ENCODE measurements around the gene SLC29A4.

DNA sequence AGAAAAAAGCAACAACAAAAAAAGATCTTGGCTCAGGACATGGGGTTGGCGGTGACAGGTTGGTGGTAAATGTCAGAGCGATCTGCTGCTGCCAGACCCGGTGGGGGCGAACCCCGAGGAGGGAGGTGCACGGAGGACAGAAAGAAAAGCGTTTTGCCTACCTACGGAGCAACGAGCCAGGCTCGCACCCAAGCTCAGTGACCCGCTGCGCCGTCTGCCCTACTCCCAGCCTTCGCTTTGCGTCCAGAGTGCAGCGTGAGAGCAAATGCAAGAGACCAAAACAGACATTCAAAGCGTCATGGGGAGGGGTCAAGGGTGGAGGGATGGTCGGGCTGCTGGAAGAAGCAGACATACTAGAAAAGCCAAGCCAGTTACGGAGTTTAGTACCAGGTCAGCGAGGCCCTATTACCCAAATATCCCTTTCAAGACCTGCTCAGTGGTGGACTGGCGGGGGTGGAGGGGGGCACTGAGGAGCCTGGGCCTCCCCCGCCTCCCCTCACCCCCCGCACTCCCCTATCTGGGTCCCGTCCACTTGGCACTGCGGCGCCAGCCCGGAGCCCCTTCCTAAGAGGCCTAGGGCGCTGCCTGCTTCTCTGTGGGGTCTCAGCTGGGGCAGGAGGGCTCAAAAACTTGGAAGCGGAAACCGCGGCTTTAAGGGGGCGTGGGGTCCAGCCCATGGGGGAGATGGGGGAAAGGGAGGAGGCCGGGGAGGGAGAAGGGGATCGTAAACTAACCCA is 66.9 kb downstream of the SLC29A4 start:
- TF ChIP-seq RAD21 (IDR thresholded peaks at IDR 0.05; ENCODE audit: low read depth) (no peak), CREB1 (IDR thresholded peaks at IDR 0.05; ENCODE audit: low read depth) (no peak), TAF1 (IDR thresholded peaks at IDR 0.05; ENCODE audit: low read depth) (no peak), NFIC (IDR thresholded peaks at IDR 0.05) (no peak)
- TF ChIP-seq, protein P1, sequence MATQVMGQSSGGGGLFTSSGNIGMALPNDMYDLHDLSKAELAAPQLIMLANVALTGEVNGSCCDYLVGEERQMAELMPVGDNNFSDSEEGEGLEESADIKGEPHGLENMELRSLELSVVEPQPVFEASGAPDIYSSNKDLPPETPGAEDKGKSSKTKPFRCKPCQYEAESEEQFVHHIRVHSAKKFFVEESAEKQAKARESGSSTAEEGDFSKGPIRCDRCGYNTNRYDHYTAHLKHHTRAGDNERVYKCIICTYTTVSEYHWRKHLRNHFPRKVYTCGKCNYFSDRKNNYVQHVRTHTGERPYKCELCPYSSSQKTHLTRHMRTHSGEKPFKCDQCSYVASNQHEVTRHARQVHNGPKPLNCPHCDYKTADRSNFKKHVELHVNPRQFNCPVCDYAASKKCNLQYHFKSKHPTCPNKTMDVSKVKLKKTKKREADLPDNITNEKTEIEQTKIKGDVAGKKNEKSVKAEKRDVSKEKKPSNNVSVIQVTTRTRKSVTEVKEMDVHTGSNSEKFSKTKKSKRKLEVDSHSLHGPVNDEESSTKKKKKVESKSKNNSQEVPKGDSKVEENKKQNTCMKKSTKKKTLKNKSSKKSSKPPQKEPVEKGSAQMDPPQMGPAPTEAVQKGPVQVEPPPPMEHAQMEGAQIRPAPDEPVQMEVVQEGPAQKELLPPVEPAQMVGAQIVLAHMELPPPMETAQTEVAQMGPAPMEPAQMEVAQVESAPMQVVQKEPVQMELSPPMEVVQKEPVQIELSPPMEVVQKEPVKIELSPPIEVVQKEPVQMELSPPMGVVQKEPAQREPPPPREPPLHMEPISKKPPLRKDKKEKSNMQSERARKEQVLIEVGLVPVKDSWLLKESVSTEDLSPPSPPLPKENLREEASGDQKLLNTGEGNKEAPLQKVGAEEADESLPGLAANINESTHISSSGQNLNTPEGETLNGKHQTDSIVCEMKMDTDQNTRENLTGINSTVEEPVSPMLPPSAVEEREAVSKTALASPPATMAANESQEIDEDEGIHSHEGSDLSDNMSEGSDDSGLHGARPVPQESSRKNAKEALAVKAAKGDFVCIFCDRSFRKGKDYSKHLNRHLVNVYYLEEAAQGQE (IDR thresholded peaks at IDR 0.05; ENCODE audit: low read depth), result no peak
- TF ChIP-seq, protein P2, sequence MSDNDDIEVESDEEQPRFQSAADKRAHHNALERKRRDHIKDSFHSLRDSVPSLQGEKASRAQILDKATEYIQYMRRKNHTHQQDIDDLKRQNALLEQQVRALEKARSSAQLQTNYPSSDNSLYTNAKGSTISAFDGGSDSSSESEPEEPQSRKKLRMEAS (IDR thresholded peaks at IDR 0.05), result no peak

Measured in Ishikawa (cell line).